ENCODE results near the gene FAM114A2.

GRCh38 chr5:153991168-153991567 is 47.5 kb downstream of the FAM114A2 start:
- no peak for TF ChIP-seq TAF1 (IDR thresholded peaks at IDR 0.05; ENCODE audit: borderline replicate concordance, low read depth, low read length)
- no peak for TF ChIP-seq CTCF (IDR thresholded peaks at IDR 0.05)
- TF ChIP-seq GATA2 (CRISPR knock-in tag; IDR thresholded peaks at IDR 0.05), result no peak
- TF ChIP-seq REST (IDR thresholded peaks at IDR 0.05; ENCODE audit: low read depth, low read length), result no peak

Measured in SK-N-SH (cell line).